T-helper 1 cell treated with Interleukin-12 subunit alpha and Interleukin-12 subunit beta and Interleukin-4 antibody, amounts not matched to agents 30 ng/mL and 1 ng/mL, for 36 hours (primary cell): Measurements from ENCODE around the gene CTNNA2. TPM values are rescaled to one million over a fixed set of nuclear protein-coding genes. Genes with fewer than 3 reads are reported as not detected.

Experiments
- intact Hi-C: fragments of 100-400 bp; cut with micrococcal nuclease; formaldehyde crosslinking; loops from one replicate; pipeline ENCODE4 v1.15.1; 2024
- total RNA-seq: library from RNA; stranded (reverse); gene quantifications from 2 replicates; pipeline ENCODE4 v1.2.3, GENCODE V29; 2022

CTNNA2 gene
- total RNA-seq, 1 donor from 2014 or later = not detected

GRCh38 chr2:80303909-80304837 is 791.3 kb downstream of the CTNNA2 start, which contains the start of gene LRRTM1:
TSS of gene LRRTM1 (minus strand) at chr2:80304752. CDS start at chr2:80303819, 933 bp downstream.
- intact Hi-C loops = no loop called here

GRCh38 chr2:80311304-80311703 is 798.5 kb downstream of the CTNNA2 start:
- intact Hi-C loops = no loop called here

- intact Hi-C loops = no loop called here
Observed at GRCh38 chr2:80312282-80312839, 799.5 kb downstream of the CTNNA2 start.

DNA sequence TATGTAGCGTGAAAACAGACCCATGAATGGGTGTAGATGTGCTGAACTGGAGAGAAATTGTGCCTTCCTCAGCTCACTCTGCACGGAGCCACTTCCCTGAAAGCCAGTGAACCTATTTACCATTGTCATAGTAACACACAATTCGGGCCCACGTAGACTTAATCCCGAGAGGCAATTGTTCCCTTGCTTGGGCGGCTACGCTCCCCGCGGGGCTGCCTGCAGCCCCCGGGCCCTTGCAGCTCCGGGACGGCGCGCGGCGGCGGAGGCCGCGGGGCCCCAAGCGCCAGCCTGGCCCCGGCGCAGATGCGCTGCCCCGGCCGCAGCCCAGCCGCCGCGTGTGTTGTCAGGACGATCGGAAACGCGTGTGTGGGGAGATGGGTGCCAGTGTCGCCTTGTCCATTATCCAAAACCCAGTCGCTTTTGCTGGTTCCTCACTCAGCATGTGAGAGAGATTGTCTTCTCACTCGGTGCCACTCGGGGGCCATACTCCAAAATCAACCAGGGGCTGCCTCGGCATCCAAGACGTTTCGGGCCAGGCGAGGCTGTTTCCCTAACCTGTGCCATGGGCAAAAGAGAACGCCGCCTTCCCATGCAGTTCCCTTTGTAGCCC is 809.6 kb downstream of the CTNNA2 start:
- intact Hi-C loops = no loop called here

DNA sequence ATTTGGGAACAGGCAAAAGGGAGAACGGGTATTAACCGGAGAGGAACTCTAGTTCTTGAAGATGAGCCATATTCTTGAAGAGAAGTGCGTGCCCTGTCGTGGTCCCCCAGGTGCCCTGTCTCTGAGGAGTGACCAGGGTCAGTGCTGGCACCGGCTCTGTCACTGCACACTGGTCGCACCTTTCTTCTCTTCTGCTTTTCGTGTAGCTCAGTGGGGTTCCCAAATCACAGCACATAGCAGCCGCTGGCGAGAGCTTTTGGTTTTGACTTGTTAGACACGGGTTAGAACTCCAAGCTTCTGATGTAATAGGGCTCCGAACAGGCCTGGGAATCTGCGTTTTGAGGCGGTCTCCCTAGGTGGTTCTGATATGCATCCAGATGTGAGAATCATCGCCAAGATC is 810.1 kb downstream of the CTNNA2 start:
- intact Hi-C loops = no loop called here

DNA sequence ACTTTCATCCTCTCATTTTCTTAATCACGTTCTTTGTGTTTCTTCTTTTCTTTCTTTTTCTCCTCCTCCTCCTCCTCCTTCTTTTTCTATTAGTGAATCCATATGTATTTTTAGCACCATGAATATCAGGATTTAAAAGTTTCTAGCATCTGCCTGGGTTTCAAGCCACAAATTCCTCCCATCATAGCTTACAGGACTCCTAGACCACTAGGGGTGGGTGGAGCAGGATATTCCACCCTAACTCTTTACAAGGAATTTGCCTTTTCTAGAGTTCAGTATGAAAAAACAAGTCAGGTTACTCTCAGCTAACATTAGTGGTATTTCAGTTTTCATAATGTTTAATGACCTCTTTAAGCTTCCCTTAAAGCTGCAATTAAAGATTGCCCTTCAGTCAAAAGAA is 810.8 kb downstream of the CTNNA2 start:
- intact Hi-C loops = no loop called here

- intact Hi-C loops = no loop called here
Observed at GRCh38 chr2:80324525-80324924, 811.7 kb downstream of the CTNNA2 start.

DNA sequence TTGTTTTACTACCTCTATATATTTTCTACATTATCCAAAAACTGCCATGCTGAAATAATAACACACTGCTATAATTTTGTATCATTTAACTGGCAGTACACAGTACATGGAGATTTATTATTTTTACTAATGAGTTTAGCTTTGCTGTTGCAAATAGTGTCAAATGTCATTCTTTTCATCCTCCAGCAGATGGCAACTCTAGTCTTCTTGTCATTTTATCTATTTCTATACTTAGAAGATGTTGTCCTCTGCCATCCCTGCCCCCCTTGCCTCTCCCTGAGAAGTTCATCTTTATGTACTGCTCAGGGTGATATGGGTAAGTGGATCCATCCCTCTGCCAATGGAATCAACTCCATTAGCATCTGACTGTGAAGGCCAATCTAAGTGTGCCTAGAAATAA is 813.4 kb downstream of the CTNNA2 start:
- intact Hi-C loops = no loop called here

GRCh38 chr2:80326861-80327260 is 814.0 kb downstream of the CTNNA2 start:
- intact Hi-C loops = no loop called here

DNA sequence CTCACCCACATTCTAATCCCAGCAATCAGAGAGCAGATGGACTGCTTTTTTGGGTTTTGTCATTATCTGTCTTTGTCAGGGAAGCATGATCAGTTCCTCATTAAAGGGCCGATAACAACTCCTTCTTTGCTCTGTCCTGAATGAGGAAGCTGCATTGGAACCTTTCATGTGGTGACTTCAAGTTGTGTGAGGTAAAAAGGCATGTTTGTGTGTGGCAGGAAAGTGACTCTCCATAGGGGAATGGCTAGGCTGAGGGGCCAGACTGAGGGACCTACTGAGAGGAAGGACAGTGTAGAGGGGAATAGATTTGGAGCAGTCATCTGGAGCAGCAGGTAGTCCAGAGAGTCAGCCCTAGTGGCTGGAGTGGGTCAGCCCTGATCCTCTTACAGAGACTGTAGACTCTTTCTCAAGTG is 815.3 kb downstream of the CTNNA2 start:
- intact Hi-C loops = no loop called here

GRCh38 chr2:80329491-80329890 is 816.6 kb downstream of the CTNNA2 start:
- intact Hi-C loops = no loop called here

- intact Hi-C loops = no loop called here
Observed at GRCh38 chr2:80330527-80331450, 817.9 kb downstream of the CTNNA2 start.

- intact Hi-C loops = no loop called here
Observed at GRCh38 chr2:80333886-80334285, 821.0 kb downstream of the CTNNA2 start.

DNA sequence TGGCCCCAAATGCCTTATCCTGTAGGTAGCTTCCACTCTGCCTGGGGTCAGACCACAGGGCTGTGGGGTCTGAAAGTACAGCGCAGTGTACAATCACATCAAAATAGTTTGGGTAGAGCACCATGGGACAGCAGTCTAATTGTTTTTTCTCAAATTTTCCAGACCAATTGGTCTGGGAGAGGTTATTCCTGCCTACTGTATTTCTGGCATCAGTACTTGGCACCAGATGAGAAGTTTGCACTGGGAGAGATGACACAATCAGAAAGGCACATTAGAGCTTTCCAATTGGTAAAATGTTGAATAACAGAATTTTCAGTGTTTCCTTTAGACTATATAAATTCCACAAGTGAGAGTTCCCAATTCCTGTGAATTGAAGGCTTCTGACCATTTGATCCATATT is 822.6 kb downstream of the CTNNA2 start:
- intact Hi-C loops = no loop called here

DNA sequence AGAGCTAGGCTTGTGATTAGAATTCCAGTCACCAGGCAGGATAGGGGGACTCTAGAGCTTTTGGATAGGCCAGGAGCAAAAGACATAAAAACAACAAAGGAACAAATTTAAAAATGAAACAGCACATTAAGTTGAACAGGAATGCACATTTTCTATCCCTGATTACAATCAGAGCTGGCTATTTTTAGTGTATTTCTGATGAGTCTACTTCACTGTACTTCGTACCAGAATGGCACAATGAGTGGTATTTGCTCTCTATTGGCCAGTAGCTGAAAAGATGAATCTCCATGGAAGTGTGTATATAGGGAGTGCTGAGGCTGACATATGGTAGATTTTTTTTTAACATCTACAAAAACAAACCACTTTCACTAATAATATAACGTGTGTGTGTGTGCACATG is 825.9 kb downstream of the CTNNA2 start:
- intact Hi-C loops = no loop called here

DNA sequence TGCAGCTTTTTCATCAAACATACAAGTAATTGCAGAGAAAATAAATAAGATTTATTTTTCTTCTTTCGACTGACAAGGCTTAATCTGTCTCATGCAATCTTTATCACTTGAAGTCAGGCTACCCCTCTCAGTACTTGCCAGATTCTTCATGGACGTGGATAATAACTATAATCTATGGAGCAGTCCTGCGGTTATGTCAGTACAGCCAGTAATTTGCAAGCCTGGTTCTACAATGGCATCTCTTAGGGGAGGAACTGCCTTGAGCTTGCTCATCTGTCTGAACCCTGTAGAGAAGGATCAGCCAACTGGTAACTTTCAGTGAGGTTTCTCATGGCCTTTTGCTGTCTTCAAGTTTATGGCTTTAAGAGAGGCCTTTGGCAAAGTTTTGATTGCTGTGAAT is 827.2 kb downstream of the CTNNA2 start:
- intact Hi-C loops = no loop called here

DNA sequence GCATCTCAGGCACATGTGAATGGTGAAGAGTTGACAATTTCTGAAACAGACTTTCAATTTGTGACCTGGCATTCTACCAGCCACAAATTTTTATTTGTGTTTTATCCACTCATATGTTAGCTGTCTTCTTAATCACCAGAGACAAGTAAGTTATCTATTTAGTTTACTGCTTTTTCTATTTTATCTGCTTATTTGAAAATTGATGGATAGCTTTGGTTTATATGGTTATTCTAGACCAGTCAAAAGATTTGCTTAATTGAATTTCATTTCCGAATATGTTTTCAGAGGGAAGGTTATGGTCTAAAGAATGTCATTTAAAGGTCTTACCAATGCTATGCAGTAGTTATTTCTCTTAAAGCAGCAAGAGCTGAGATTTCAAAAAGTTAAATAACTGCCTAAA is 835.2 kb downstream of the CTNNA2 start:
- intact Hi-C loops = no loop called here

DNA sequence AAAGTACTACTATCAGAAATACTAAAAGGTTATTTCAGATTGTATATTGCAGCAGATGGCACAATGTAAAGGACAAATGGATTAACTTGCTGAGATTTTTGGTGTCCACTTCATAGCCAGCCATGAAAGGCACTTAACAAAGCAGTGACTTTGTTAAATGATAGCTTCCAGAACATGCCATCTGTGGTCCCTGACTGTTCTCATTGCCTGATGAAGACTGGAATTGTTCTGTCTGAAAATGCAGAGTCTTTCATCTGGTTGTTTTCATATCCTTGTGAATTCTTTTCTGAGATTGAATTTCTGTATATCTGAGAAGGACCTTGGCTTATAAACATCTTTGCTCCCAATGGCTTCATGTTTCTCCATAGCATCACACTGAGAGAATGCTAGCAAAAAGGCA is 836.1 kb downstream of the CTNNA2 start:
- intact Hi-C loops = no loop called here

- intact Hi-C loops = no loop called here
Observed at GRCh38 chr2:80351231-80351630, 838.4 kb downstream of the CTNNA2 start.

- intact Hi-C loops = no loop called here
Observed at GRCh38 chr2:80354858-80355257, 842.0 kb downstream of the CTNNA2 start.

GRCh38 chr2:80361904-80362303 is 849.1 kb downstream of the CTNNA2 start:
- intact Hi-C loops = no loop called here
